Nasal cavity respiratory epithelium epithelial cell of viscerocranial mucosa (primary cell): Measurements from ENCODE around the gene CCR2. TPM values are rescaled to one million over a fixed set of nuclear protein-coding genes. Genes with fewer than 3 reads are reported as not detected.

Experiments used
- total RNA-seq: library from RNA; depleted of rRNA; stranded (reverse); fragments of >200 nt; gene quantifications from 2 replicates; pipeline ENCODE4 v1.2.3, GENCODE V29; 2014

CCR2 gene
- under 0.01 TPM in 2 replicates for total RNA-seq

GRCh38 chr3:46353647-46354410 is at the start of gene CCR2:
CCR2 (plus strand) TSS chr3:46354111; CDS start chr3:46357528, 3,417 bp downstream.

GRCh38 chr3:46370839-46371518 is 17.1 kb downstream of the CCR2 start, which contains the start of gene CCR5:
CCR5 (plus strand) TSS chr3:46370946; CDS start chr3:46372903, 1,957 bp downstream.

GRCh38 chr3:46406788-46407611 is 53.1 kb downstream of the CCR2 start, which contains the start of the genes CCR5AS and CCRL2:
CCR5AS (minus strand) TSS chr3:46407066.
CCRL2 (plus strand) TSS chr3:46407259; CDS start chr3:46408080, 821 bp downstream.

Other genes with a start within 250 kb of the CCR2 start
- gene CCR1, start 145.8 kb upstream of the CCR2 start, total RNA-seq, result not detected in 2 replicates
- gene CCR3, start 111.7 kb upstream of the CCR2 start, total RNA-seq, result 0.07 TPM in 1 of 2 replicates, not detected in the other
- gene CCR5, start 16.8 kb downstream of the CCR2 start, total RNA-seq, result not detected in 2 replicates
- gene CCRL2, start 53.1 kb downstream of the CCR2 start, total RNA-seq, result 0.07 TPM in 1 of 2 replicates, not detected in the other
- under 0.01 TPM in 2 replicates for gene LTF, start 110.8 kb downstream of the CCR2 start, total RNA-seq
- not detected in 2 replicates for gene RTP3, start 143.9 kb downstream of the CCR2 start, total RNA-seq
- gene LRRC2, start 212.2 kb downstream of the CCR2 start, total RNA-seq, result under 0.01 and 0.36 TPM in 2 replicates